NCI-H1048 (cell line): ENCODE measurements around the gene FADS1.
A peak's percentile ranks its signal among the peaks of the same experiment; 100 is the strongest.

ENCODE experiments used
- DNase-seq: peaks from one replicate; lab custom pipeline; 2025; lab: John Stamatoyannopoulos, UW

FADS1 gene

DNA sequence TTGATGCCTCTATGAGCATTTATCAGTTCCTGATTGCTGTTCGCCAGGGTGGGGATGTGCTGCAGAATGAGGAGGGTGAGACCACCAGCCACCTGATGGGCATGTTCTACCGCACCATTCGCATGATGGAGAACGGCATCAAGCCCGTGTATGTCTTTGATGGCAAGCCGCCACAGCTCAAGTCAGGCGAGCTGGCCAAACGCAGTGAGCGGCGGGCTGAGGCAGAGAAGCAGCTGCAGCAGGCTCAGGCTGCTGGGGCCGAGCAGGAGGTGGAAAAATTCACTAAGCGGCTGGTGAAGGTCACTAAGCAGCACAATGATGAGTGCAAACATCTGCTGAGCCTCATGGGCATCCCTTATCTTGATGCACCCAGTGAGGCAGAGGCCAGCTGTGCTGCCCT lies 21.3 kb downstream of the FADS1 start:
- no peak for DNase-seq

DNA sequence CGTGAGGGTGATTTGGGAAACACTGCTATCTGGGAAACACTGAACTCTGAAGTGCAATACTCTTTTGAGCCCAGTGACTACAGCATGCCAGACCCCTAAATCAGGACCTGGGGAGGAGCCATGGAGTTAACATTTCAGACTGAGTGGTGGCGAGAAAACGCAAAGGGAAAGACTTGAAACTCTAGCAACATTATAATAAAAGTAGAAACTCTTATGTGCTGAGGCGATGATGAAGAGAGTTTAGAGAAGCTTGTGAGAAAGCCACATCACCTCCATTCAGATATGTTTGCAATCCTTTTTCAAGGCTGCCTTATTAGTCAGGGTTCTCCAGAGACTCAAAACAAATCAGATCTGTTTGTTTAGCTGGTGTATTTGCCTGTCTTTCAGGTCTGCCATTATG lies 22.2 kb downstream of the FADS1 start:
- DNase-seq: no peak

DNA sequence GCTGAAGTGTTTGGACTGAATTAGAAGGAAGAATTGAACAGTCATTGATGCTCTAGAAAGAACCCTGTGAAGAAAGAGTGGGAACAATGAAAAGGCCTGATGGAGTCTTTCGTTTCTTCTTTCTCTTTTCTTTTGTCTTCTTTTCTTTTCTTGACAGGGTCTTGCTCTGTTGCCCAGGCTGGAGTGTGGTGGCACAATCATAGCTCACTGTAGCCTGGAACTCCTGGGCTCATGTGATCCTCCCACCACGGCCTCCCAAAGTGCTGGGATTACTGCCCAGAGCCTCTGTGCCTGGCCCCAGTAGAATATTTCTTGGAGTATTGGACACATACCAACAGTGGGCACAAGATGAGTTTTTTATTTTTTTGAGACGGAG lies 23.0 kb downstream of the FADS1 start:
- no peak for DNase-seq

DNA sequence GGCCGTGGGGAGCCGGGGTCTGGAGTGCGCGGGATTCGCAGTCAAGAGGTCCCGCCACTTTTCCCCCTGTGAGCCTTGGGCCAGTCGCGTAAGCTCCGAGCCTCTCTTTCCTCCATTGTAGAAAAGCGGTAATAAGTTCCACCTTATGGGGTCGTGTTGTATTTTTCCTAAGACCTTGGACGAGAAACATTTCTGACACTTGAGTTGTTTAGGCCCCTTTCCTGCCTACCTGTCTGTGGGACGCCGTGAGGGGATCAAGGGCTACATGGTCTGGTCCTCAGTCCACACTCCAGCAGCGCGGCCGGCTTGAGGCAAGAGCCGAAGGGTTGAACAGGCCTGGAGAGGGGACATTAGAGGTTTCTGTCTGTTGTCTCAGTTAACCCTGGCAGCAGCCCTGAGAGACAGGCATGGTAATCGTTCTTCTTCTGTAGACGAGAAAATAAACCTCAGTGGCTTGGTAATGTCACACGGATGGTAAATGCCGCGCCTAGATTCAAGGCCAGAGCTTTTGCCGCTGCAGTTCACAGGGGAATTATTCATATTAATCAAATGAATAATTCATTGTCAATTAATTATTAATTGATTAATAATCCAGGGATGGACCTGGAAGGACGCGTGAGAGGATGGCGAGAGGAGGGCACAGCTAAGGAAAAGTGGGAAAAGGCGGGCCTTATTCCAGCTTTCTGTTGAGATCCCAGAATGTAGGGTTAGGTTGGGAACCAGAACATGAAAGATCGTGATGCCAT lies 23.5 kb downstream of the FADS1 start:
- DNase-seq: no peak

DNA sequence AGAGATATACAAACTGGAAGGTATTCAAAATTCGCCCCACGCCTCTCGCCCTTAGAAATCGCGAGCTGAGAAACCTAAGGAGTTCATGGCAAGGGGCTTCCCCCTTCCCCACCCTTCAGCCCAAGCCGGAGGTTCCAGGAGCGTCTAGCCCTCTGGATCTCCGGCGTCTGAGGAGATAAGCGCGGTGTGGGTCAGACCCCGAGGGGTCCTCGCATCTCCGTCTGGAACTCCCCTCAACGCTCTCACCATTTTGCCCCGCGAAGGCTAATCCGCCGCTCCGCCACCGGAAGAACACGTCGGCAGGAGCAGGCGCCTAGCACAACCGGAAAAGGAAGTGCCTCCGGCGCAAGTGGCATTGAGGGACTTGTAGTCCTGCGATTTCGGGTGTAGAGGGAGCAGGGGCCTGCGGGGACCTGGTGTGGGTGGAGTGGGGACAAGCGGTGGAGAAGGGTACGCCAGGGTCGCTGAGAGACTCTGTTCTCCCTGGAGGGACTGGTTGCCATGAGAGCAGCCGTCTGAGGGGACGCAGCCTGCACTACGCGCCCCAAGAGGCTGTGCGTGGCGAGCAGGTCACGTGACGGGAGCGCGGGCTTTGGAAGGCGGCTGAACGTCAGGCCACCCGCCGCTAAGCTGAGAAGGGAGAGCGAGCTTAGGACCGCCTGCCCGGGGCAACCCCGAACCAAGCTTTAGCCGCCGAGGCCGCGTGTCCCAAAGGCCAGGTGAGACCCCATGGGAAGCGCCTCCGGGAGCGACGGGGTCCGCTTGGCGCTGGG lies 24.3 kb downstream of the FADS1 start, which contains the start of the genes FEN1 and TMEM258:
Gene FEN1, plus strand, starts transcription at position 602 of the 773 bp plus-strand sequence. CDS start 2,451 bp downstream, outside the sequence.
Gene TMEM258, minus strand, starts transcription at position 290 of the 773 bp plus-strand sequence. Its CDS starts 41 bp downstream, at position 249.
- peak; percentile 83 for DNase-seq

DNA sequence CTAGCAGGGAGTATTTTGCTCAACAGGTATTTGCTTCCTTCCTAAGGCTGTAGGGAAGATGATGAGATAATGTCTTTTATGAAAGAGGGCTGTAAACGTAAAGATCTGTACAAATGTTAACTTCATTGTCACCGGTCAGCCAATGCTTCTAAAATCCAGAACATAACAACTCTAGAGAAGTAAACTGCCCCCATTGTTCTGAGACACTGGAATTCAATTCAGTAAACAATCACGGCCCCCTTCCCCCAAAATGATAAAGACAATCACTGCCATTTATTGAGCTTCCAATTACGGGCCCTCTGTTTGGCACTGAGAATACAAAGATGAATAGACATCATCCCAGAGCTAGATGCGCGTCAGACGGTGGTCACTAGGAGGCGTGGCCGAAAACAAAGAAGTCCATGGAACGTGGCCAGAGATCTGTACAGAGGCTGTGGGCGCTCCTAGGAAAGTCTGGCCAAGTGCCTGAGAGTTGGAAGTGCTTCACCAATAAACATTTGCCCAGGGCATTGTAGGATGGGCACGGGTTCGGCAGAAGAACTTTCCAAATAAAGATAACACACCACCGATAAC lies 25.0 kb downstream of the FADS1 start:
- DNase-seq: peak; percentile 70

DNA sequence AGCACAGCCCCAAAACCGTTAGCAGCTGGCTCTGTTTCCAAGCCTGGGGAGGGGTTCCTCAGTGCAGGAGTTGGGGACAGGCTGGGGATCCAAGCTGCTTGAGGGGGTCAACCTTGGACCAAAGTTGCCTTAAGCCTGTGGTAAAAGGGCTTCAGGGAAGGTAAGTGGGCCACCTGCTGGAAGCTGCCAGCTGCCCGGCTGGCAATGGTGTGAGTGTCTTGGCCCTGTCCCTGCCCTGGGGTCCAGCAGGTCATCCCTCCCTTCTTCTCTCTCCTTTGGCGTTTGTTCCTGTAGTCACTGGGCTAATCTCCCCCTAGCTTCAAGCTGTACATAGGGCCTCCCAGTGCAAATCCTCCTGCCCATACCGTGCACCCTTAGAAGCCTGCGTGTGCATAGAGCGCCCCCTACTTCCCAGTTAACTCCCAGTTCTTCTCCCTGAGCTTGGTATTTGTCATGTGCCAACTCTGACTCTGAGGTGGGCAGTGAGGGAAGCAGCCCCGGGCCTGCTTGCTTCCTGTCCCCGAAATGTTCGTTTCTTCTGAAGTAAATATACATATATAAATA lies 28.8 kb downstream of the FADS1 start:
- no peak for DNase-seq

DNA sequence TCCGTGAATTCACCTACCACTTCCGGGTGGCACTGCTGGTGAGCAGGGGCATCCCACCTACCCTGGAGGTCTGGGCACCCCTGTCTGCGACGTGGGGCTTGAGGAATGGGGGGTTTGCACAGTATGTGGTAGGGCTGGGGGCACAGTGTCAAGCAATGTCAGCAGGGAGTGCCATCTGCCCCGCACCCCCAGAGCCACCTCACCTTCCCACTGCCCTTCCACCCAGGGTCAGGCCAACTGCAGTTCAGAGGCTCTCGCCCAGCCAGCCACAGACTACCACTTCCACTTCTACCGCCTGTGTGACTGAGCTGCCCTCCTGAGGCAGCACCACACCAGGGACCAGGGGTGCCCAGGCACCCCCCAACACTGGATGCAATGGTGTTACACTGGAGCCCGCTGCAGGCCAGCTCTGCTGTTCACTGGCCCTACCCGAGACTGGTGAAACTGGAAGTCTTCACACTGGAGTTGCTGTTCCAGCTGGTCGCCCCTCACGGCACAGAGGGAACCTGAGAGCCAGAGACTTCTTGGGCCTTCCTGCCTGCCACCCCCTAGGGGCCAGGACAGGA lies 30.9 kb downstream of the FADS1 start:
- no peak for DNase-seq

DNA sequence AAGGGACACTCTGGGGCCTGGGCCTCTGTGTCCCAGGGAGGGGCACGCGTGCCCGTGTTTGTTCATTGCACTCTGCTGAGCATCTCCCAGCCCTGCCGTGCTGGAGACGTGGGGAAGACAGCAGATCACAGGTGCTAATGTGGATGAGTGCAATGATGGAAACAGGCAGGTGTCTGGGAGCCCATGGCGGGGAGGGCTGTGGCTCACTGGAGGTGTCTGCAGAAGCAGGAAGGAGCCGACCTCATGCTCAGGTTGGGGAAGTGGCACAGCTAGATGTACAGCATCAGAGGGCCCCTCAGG lies 32.3 kb downstream of the FADS1 start:
- DNase-seq: no peak

DNA sequence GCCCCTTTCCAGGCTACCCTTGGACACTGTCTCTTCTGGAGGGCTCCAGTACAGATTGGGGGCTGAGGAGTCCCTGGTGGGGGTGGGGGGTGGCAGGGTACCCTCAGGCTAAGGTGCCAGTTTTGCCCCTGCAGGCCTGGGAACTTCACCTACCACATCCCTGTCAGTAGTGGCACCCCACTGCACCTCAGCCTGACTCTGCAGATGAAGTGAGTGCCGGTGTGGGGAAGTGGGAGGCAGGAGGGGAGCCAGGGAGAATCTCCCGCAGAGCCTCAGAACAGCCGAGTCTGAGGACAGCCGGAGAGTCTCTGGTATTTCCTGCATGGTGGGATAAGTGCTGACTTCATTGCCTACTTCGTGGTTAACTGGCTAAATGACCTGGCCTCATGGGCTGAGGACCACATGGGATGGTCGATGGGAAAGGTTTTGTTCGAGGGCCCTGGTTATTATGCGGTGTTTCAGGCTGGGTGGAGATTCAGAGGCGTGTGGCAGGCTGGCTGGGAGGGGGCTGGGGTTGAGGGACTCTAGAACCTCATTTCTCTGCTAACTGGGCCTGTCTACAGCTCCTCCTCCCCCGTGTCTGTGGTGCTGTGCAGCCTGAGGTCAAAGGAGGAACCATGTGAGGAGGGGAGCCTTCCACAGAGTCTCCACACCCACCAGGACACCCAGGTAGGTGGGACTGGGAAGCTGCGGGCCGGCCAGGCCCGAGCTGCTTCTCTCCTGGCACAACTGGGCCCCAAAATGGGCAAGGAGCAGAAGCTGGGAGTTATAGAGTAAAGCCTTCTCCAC lies 32.9 kb downstream of the FADS1 start:
- DNase-seq: no peak

DNA sequence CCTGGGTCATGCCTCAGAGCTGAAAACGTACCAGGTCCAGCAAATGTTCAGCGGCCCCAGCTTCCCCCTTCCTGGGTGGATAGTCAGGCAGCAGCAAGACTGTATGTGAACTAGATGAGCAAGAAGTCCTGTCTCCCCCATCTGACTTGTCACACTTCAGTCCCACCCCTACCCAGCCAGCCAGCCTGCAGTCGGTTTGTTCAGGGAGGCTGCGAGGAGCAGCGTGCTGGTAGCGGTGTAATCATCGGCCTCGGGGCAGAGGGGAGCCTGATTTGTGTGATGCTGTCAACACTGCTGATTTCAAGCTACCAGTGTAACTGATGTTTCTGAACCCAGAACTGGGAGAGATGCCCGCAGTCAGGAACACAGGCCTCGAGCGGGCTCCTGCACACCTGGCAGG lies 34.0 kb downstream of the FADS1 start:
- DNase-seq: no peak

DNA sequence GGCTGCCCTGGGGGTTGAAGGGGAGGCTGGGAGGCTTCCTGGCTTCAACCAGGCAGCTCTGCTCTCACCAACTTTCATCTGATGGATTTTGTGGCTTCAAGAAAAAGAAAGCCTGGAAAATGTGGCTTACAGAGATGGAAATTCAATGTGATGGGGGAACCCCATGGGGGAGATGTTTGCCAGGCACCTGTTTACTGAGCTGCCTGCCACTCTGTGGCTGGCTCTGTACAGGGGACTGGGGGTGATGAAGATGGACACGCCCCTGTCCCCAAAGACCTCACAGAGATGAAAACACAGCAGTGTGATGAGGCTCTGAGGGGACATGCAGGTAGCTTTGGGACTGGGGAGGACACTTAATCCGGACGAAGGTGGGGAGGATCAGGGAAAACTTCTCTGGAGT lies 34.5 kb downstream of the FADS1 start:
- no peak for DNase-seq

DNA sequence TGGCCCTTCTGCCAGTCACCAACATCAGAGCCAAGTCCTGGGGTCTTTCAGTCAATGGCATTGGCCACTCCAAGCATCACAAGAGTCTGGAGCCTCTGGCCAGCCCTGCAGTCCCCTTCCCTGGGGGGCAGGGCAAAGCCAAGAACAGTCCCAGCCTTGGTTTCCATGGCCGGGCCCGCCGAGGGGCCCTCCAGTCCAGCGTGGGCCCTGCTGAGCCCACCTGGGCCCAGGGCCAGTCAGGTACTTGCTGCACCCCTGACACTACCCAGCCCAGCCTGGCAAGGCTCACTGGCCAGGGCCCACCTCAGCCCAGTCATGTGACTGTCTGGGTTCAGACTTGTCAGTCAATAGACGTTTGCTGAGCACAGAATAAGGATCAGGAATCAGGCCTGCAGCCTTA lies 35.2 kb downstream of the FADS1 start:
- no peak for DNase-seq

DNA sequence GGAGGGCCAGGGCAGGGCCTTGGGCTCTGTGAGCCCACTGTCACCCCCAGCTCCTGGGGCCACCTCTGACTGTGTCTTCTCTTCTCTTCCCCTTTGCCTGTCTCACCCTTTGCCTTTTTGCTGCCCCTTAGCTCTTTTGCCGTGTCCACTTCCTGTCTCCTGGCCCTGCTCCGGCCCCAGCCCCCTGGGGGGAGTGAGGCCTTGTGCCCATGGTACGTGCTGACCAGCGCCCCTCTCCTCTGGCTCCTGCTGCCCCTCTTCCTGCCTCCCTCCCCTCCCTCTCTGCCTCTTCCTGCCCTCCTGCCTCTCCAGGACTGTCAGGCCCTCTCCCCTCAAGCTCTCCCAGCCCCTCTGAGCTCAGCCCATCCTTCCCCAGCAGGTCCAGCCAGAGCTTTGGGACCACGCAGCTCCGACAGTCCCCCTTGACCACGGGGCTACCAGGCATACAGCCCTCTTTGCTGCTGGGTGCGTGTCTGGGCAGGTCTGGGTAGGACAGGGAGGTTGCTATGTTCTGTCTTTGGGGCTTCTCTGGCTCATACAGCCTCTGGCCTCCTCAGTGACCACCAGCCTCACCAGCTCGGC lies 36.1 kb downstream of the FADS1 start:
- DNase-seq: no peak

DNA sequence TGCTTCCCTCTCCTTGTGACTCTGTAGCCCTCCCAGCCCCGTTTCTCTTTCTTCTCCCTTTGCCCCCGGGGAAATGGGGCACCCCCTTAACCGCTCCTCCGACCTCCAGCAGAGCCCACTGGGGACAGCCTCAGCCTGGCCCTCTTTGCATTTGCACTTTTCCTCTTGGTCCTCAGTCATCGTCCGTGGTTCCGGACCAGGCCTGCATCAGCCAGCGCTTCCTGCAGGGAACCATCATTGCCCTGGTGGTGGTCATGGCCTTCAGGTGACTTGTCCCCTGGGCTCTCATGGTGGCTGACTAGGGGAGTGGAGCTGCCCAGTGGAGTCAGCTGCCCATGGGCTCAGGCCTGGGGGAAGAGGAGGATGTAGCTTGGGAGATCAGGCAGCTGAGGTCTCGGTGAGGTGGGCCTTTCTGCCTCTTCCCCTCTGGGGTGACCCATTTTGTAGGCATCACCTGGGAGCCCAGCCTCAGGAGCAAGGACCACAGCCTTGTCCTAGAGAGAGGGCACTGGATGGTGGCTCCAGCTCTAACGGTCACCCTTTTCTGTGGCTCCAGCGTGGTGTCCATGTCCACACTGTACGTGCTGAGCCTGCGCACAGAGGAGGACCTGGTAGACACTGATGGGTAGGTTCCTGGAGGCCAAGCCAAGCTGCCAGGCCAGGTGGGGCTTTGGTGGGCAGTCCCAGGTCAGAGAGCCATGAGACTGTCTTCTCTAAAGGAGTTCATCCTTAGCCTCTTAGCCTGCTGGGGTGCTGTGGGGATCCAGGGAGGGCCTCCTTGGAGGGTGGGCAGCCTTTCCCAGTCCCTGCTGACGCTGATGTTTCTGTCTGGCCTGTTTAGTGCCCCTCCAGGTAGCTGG lies 36.9 kb downstream of the FADS1 start:
- no peak for DNase-seq

DNA sequence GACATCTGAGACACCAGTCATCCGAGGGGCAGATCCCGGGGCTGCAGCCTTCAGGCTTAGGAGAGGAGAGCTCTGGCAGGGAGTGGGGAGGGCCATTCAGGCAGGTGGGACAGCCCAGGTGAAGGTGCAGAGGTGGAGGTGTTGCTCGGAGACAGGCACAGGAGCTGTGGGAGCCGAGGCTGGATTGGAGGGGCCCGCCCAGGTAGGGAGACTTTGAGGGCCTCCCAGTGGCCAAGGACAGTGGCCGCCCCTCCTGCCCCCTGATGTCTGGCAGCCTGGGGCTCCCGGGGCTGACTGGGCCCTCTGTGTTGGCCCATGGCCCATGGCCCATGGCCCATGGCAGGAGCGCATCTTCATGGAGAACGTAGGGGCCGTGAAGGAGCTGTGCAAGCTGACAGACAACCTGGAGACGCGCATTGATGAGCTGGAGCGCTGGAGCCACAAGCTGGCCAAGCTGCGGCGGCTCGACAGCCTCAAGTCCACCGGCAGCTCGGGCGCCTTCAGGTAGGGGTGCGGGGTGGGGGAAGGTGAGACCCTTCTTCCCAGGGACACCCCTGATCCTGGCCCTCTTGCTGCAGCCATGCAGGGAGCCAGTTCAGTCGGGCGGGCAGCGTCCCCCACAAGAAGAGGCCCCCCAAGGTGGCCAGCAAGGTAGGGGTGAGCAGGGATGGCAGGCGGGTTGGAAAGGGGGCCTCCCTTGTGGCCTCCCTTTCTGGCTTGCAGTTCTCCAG lies 37.7 kb downstream of the FADS1 start:
- no peak for DNase-seq

DNA sequence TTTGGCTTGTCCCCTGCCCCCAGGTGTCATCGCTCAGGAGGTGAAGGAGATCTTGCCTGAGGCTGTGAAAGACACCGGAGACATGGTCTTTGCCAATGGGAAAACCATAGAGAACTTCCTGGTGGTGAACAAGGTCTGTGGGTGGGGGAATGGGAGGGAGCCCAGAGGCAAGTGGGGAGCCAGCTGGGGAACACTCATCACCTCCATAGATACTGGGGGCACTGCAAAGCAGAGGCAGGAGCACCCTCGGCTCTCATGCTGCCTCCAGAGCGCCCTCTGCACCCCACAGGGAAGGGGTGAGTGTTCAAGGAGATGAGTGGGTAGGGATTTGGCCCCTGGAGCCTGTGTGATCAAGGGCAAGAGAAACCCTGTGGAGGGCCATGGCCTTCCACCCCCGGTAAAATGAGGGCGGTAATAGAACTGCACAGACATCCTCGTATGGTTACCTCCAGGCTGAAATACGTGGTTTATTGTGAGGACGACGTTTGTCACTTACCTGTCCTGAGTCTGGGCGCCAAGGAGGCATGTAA lies 38.4 kb downstream of the FADS1 start:
- no peak for DNase-seq

DNA sequence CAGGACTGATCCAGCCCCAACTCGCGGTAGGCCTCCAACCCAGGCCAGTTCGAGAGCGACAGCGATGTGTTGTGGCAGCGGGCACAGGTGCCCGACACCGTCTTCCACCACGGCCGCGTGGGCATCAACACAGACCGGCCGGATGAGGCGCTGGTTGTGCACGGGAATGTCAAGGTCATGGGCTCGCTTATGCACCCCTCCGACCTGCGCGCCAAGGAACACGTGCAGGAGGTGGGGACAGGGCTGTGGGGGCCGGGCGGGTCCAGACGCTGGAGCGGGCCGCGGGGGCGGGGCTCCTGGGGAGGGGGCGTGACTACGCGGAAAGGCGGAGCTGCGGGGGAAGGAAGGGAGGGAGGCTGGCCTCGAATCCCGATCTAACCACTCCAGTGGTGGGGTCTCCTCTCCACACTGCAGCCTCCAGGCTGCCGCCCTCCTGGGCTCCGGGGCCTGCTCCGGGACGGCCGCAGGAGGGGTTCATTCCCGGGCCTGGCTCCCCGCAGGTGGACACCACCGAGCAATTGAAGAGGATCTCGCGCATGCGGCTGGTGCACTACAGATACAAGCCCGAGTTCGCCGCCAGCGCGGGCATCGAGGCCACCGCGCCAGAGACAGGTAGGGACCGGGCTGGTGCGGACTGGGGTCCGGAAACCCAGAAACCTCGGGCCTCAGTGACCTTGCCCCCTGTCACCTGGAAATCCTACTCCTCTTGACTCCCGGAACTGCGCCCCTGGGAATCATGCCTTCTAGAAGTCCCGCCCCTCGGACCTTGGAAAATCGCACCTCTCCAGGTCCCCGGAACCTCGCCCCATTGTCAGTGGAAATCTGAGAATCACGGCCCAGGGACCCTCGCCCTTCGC lies 39.3 kb downstream of the FADS1 start:
- DNase-seq: no peak
